Parathyroid adenoma (tissue), 2 donors: Measurements from ENCODE around the gene C11orf91.
A peak's percentile ranks its signal among the peaks of the same experiment; 100 is the strongest.

Source experiments
- H2AFZ ChIP-seq: fragments of 300-600 bp; sonication (generic); one replicate; pipeline ENCODE4 v1.7.0; 2017; ENCODE audit warnings: antibody characterized with exemption, mild to moderate bottlenecking
- H3K27ac ChIP-seq: fragments of 300-600 bp; sonication (generic); one replicate; pipeline ENCODE4 v1.7.0; 2017
- H3K27me3 ChIP-seq: fragments of 300-600 bp; sonication (generic); one replicate; pipeline ENCODE4 v1.7.0; 2017; ENCODE audit warnings: low read length; ENCODE audit not compliant: control insufficient read depth, insufficient read depth
- H3K36me3 ChIP-seq: fragments of 300-600 bp; sonication (generic); one replicate; pipeline ENCODE4 v1.7.0; 2017; ENCODE audit warnings: low read length; ENCODE audit not compliant: control insufficient read depth, insufficient read depth
- H3K4me1 ChIP-seq: fragments of 300-600 bp; sonication (generic); one replicate; pipeline ENCODE4 v1.7.0; 2017; ENCODE audit warnings: control low read depth
- H3K4me2 ChIP-seq: fragments of 300-600 bp; sonication (generic); one replicate; pipeline ENCODE4 v1.7.0; 2017; ENCODE audit warnings: low read length
- H3K4me3 ChIP-seq: fragments of 300-600 bp; sonication (generic); one replicate; pipeline ENCODE4 v1.7.0; 2017; ENCODE audit warnings: low read depth, low read length
- H3K79me2 ChIP-seq: fragments of 300-600 bp; sonication (generic); one replicate; pipeline ENCODE4 v1.7.0; 2017; ENCODE audit warnings: control low read depth
- H3K9ac ChIP-seq: fragments of 300-600 bp; sonication (generic); one replicate; pipeline ENCODE4 v1.7.0; 2017; ENCODE audit warnings: mild to moderate bottlenecking
- H3K9me3 ChIP-seq: fragments of 300-600 bp; sonication (generic); one replicate; pipeline ENCODE4 v1.7.0; 2017; ENCODE audit warnings: low read length; ENCODE audit not compliant: control insufficient read depth
- CTCF ChIP-seq: fragments of 300-600 bp; sonication (generic); IDR thresholded peaks from one replicate; pipeline ENCODE4 v1.7.0; 2017; ENCODE audit warnings: antibody characterized with exemption, mild to moderate bottlenecking
- donor health status: primary hyperparathyroidism.

Gene C11orf91

GRCh38 chr11:33721426-33721825 is 20.8 kb upstream of the C11orf91 start:
- no peak overlapping the region for H3K4me3 ChIP-seq
- H2AFZ ChIP-seq = no peak overlapping the region
- peaks cover 33% of the 10 kb centered on the region for H3K79me2 ChIP-seq
- no peaks in the 10 kb centered on the region for H3K9me3 ChIP-seq
- no peaks in the 10 kb centered on the region for H3K27me3 ChIP-seq
- H3K36me3 ChIP-seq = no peaks in the 10 kb centered on the region
- TF ChIP-seq CTCF = no peak
- H3K27ac ChIP-seq = peak overlapping the region; percentile 97
- H3K4me2 ChIP-seq = no peak overlapping the region
- no peak overlapping the region for H3K9ac ChIP-seq
- peaks cover 35% of the 10 kb centered on the region for H3K4me1 ChIP-seq

- H3K4me1 ChIP-seq = peaks cover 25% of the 10 kb centered on the region
- no peak overlapping the region for H3K4me2 ChIP-seq
- no peaks in the 10 kb centered on the region for H3K36me3 ChIP-seq
- H3K9ac ChIP-seq = no peak overlapping the region
- H3K27ac ChIP-seq = no peak overlapping the region
- no peaks in the 10 kb centered on the region for H3K9me3 ChIP-seq
- H3K79me2 ChIP-seq = peaks cover 29% of the 10 kb centered on the region
- H2AFZ ChIP-seq = no peak overlapping the region
- no peak overlapping the region for H3K4me3 ChIP-seq
- no peak for TF ChIP-seq CTCF
- H3K27me3 ChIP-seq = no peaks in the 10 kb centered on the region
Measured at GRCh38 chr11:33719587-33719986, 19.0 kb upstream of the C11orf91 start.

GRCh38 chr11:33718440-33718839 is 17.8 kb upstream of the C11orf91 start:
- no peak for TF ChIP-seq CTCF
- H3K9ac ChIP-seq = no peak overlapping the region
- no peak overlapping the region for H3K4me2 ChIP-seq
- H2AFZ ChIP-seq = no peak overlapping the region
- no peaks in the 10 kb centered on the region for H3K9me3 ChIP-seq
- no peak overlapping the region for H3K4me3 ChIP-seq
- no peaks in the 10 kb centered on the region for H3K36me3 ChIP-seq
- H3K4me1 ChIP-seq = peaks cover 17% of the 10 kb centered on the region
- peak overlapping the region; percentile 12 for H3K27ac ChIP-seq
- peaks cover 27% of the 10 kb centered on the region for H3K79me2 ChIP-seq
- no peaks in the 10 kb centered on the region for H3K27me3 ChIP-seq

GRCh38 chr11:33716243-33716642 is 15.6 kb upstream of the C11orf91 start:
- Histone ChIP-seq H3K36me3 (no peaks in the 10 kb centered on the region), H3K79me2 (peaks cover 14% of the 10 kb centered on the region), H3K27ac (peak overlapping the region; percentile 56), H3K4me1 (peaks cover 4% of the 10 kb centered on the region), H3K4me2 (no peak overlapping the region), H3K4me3 (no peak overlapping the region), H3K9ac (no peak overlapping the region), H3K9me3 (no peaks in the 10 kb centered on the region), H3K27me3 (no peaks in the 10 kb centered on the region), H2AFZ (no peak overlapping the region)
- peak; percentile 41 for TF ChIP-seq CTCF

GRCh38 chr11:33713856-33714398 is 13.3 kb upstream of the C11orf91 start:
- H2AFZ ChIP-seq = no peak overlapping the region
- H3K27ac ChIP-seq = no peak overlapping the region
- peaks cover 5% of the 10 kb centered on the region for H3K4me1 ChIP-seq
- no peak for TF ChIP-seq CTCF
- H3K27me3 ChIP-seq = no peaks in the 10 kb centered on the region
- H3K4me2 ChIP-seq = no peak overlapping the region
- no peak overlapping the region for H3K9ac ChIP-seq
- H3K4me3 ChIP-seq = no peak overlapping the region
- H3K79me2 ChIP-seq = peaks cover 17% of the 10 kb centered on the region
- no peaks in the 10 kb centered on the region for H3K9me3 ChIP-seq
- H3K36me3 ChIP-seq = no peaks in the 10 kb centered on the region
